Stimulated activated effector memory CD8-positive, alpha-beta T cell treated with anti-CD3 and anti-CD28 coated beads, Interleukin-12 subunit alpha, Interleukin-12 subunit beta, amount 100 ng/mL, for 72 hours (primary cell): ENCODE data around the gene ARF1.
A peak's percentile ranks its signal among the peaks of the same experiment; 100 is the strongest.
"Not testable (repeated sequence)": the region's sequence is repeated elsewhere in the genome, so short reads cannot be mapped to it uniquely, and the experiment has no call there.

ENCODE experiments used
- ATAC-seq: fragments of 150-1000 bp; cut with Tn5 transposase; 2 replicates; pipeline ENCODE4 v1.10.0; 2021
- DNase-seq, 2 donors: peaks; one replicate each; pipeline ENCODE4 v3.0.0; 2021 to 2022; ENCODE audit warnings: low spot score in 2 of 2
- H3K27ac Mint-ChIP-seq: one replicate; pipeline ENCODE4 v1.8.0; 2022; ENCODE audit warnings: mild to moderate bottlenecking, mixed read lengths
- H3K36me3 Mint-ChIP-seq: one replicate; pipeline ENCODE4 v1.8.0; 2022; ENCODE audit warnings: mild to moderate bottlenecking, mixed read lengths
- H3K4me1 Mint-ChIP-seq: one replicate; pipeline ENCODE4 v1.8.0; 2022; ENCODE audit warnings: mixed read lengths
- H3K4me3 Mint-ChIP-seq: one replicate; pipeline ENCODE4 v1.8.0; 2022; ENCODE audit warnings: mild to moderate bottlenecking, mixed read lengths
- H3K9me3 Mint-ChIP-seq: one replicate; pipeline ENCODE4 v1.8.0; 2022; ENCODE audit warnings: mixed read lengths

The ARF1 gene

DNA sequence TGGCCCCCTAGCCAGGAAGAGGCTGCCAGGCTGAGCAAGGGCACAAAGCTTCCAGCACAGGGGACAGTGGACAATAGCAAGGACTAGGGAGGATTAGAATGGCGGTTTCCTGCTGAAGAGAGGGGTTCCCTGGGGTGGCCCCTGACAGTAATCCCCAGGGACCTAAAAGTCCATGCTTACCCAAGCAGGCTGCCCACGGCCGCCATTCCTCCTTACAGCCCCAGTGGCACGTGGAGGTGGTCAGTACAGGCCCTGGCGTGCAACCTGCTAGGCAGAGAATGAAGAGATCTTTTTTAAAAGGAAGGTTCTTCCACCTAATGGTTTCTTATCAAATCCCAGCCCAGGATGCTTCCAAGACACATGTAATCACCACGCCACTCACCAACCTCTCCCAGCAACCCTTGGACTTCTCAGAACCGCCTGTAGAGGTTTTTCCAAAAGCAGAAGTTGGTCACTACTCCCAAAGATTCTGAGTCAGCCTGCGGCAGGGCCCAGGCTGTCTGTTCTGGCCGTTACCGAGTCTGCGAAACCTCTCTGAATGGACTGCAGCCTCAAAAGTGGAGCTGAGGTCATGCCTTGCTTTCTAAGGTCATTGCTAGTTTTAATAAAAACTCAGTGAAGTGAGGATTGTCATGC lies 25.7 kb downstream of the ARF1 start:
- peaks cover 54% of the 10 kb centered on the region for H3K4me1 Mint-ChIP-seq
- DNase-seq (no peak), ATAC-seq (no peak)
- H3K36me3 Mint-ChIP-seq, result peaks cover 43% of the 10 kb centered on the region
- H3K4me3 Mint-ChIP-seq, result peak overlapping the region; percentile 91
- peak overlapping the region; percentile 94 for H3K27ac Mint-ChIP-seq
- no peaks in the 10 kb centered on the region for H3K9me3 Mint-ChIP-seq

DNA sequence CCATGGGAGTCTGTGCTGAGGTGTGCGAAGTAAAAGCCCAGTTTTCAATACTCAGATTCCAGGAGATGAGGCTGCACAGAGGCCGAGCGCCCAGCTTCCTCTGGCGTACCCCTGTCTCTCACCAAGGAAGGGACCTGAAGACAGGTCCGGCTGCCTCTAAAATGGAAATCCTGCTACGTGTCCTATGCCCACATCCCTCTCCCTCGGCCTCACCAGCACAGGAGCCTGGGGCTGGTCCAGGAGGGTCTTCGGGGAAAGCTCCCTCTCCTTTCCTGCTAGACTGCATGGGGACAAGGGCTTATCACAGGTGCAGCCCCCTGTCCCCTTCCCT lies 26.2 kb downstream of the ARF1 start:
- ATAC-seq, result no peak
- Mint-ChIP-seq H3K36me3 (peaks cover 38% of the 10 kb centered on the region), H3K27ac (peak overlapping the region; percentile 94), H3K9me3 (no peaks in the 10 kb centered on the region), H3K4me3 (peak overlapping the region; percentile 91), H3K4me1 (peaks cover 48% of the 10 kb centered on the region)
- no peak for DNase-seq

DNA sequence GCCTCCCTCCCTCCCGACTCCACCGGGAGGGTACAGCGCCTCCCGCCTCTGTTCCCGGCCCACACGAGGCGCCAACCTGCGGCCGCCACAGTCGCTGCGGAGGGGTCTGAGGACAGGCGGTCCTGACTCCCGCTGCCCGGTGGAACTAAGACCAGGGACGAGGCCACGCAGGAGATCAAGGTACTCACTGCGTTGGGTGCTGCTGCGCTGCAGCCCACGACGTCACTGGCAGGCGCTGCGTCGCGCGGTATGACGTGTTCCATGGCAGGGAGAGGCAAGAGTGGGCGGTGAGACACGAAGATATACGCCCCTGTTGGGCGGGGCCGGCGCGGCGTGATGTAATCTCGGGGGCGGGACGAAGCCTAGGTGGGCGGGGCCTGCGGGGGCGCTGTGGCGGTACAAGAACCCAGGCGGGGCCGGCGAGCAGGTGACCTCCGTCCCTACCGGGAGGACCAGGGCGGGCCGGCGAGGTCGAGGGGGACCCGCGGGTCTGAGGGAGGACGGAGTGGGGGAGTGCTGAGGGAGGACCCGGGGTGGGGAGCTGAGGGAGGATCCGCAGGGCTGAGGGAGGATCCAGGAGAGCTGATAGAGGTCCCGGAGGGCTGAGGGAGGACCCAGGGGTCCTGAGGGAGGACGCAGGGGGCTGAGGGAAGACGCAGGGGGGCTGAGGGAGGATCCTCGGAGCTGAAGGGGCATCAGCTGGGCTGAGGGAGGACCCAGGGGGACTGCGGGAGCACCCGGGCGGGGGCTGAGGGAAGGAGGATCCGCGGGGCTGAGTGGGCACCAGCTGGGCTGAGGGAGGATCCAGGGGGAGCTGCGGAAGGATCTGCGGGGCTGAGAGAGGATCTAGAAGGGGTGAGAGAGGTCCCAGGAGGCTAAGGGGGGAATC lies 26.8 kb downstream of the ARF1 start, which contains the start of gene MRPL55:
MRPL55 (minus strand) TSS at position 227 of the 889 bp plus-strand sequence. CDS start 1,039 bp downstream, outside the sequence.
- H3K4me1 Mint-ChIP-seq, result peaks cover 42% of the 10 kb centered on the region

GRCh38 chr1:228109962-228110488 lies 27.5 kb downstream of the ARF1 start:
- ATAC-seq, result no peak
- H3K4me3 Mint-ChIP-seq, result peak overlapping the region; percentile 91

More for the DNA sequence above, 26.8 kb downstream of the ARF1 start, which contains the start of gene MRPL55:
- DNase-seq (peak; percentile 100), ATAC-seq (peak; percentile 96)
- Mint-ChIP-seq H3K4me3 (peak within 1 kb of the TSS; percentile 91), H3K36me3 (peaks cover 38% of the 10 kb centered on the region), H3K9me3 (no peaks in the 10 kb centered on the region), H3K27ac (peak within 1 kb of the TSS; percentile 94)

DNA sequence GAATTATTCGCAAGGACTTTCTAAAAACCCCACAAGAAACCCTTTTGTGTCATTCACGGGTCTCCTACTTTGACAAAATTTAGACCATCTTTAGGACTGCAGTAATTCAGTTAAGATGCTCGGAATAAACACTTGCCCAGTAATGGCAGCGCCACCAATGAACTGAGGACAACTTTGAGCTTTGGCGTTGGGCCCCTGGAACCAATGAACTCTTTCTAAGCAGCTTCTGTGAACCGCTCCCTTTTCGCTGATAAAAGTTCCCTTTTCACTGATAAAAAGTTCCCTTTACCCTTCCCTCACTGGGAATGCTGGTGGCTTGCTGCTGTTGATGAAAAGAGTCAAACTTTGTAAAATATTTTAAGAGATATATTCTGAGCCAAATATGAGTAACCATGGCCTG lies 28.0 kb downstream of the ARF1 start:
- no peak for ATAC-seq
- H3K9me3 Mint-ChIP-seq, result no peaks in the 10 kb centered on the region

More at GRCh38 chr1:228109962-228110488, 27.5 kb downstream of the ARF1 start:
- no peak for DNase-seq
- Mint-ChIP-seq H3K9me3 (no peaks in the 10 kb centered on the region), H3K4me1 (peaks cover 35% of the 10 kb centered on the region), H3K36me3 (peaks cover 35% of the 10 kb centered on the region), H3K27ac (peak overlapping the region; percentile 94)

GRCh38 chr1:228111315-228111714 lies 28.8 kb downstream of the ARF1 start:
- H3K36me3 Mint-ChIP-seq, result peaks cover 25% of the 10 kb centered on the region
- ATAC-seq, H3K9me3 Mint-ChIP-seq, H3K4me3 Mint-ChIP-seq, H3K27ac Mint-ChIP-seq, DNase-seq: not testable (repeated sequence)
- peaks cover 34% of the 10 kb centered on the region for H3K4me1 Mint-ChIP-seq

More for the DNA sequence above, 28.0 kb downstream of the ARF1 start:
- H3K4me1 Mint-ChIP-seq, result peaks cover 34% of the 10 kb centered on the region
- peak overlapping the region; percentile 91 for H3K4me3 Mint-ChIP-seq
- no peak overlapping the region for H3K27ac Mint-ChIP-seq
- DNase-seq, result no peak
- H3K36me3 Mint-ChIP-seq, result peaks cover 32% of the 10 kb centered on the region

DNA sequence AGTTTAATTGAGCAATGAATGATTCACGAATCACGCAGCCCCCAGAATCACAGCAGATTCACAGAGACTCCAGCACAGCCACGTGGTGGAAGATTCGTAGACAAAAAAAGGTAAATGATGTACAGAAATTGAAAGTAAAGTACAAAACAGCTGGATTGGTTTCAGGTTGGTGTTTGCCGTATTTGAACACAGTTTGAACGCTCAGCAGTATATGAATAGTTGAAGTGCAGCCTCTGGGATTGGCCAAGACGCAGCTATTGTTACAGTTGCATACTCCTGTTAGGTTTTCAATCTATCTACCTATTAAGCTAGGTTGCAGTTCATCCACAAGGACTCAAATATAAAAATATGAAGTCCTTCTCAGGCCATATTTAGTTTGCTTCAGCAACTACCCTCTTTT lies 29.7 kb downstream of the ARF1 start:
- H3K27ac Mint-ChIP-seq, result no peak overlapping the region
- no peak overlapping the region for H3K4me3 Mint-ChIP-seq
- ATAC-seq, result no peak
- DNase-seq, result no peak
- H3K36me3 Mint-ChIP-seq, result peaks cover 16% of the 10 kb centered on the region
- peaks cover 28% of the 10 kb centered on the region for H3K4me1 Mint-ChIP-seq
- no peaks in the 10 kb centered on the region for H3K9me3 Mint-ChIP-seq

DNA sequence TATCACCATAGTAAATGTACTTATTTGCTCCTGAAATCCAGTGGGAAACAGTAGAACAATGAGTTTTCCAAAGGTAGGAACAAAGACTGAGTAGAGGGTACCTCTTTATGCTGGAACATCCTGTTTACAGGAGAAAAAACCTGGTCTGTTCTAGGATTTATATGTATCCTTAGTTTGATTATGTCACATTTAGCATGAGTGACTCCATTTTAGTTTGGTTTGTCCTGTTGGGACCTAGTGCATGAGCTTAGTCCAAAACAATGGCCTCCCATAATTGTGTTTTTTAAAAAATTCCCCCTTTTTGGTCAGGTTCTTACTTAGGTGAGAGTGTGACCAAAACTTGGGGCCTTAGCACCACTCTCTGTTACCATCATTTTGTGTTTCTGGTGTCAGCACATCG lies 30.1 kb downstream of the ARF1 start:
- Mint-ChIP-seq H3K4me3 (no peak overlapping the region), H3K36me3 (peaks cover 12% of the 10 kb centered on the region), H3K4me1 (peaks cover 26% of the 10 kb centered on the region), H3K9me3 (no peaks in the 10 kb centered on the region), H3K27ac (no peak overlapping the region)
- ATAC-seq (no peak), DNase-seq (no peak)

- no peak for ATAC-seq
- Mint-ChIP-seq H3K4me1 (peaks cover 4% of the 10 kb centered on the region), H3K36me3 (peaks cover under 1% of the 10 kb centered on the region)
These were observed 32.3 kb downstream of the ARF1 start for GRCh38 chr1:228114827-228115226.

DNA sequence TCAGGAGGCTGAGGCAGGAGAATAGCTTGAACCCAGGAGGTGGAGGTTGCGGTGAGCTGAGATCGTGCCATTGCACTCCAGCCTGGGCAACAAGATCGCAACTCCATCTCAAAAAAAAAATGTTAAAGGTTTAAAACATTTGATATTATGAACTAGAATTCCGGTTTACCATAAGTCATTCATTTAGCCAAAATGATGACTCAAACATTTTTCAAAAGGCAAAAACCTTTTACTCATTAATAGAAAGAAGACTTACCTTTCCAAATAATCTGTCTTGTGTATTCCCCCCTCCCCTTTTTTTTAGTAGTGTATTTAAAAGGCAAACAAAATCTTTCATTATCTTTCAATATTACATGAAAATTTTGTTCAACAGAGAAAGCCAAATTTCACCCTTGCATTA lies 34.8 kb downstream of the ARF1 start:
- peaks cover 3% of the 10 kb centered on the region for H3K9me3 Mint-ChIP-seq
- ATAC-seq, result no peak
- H3K4me1 Mint-ChIP-seq, result no peaks in the 10 kb centered on the region
- no peak overlapping the region for H3K27ac Mint-ChIP-seq
- no peak for DNase-seq
- H3K4me3 Mint-ChIP-seq, result no peak overlapping the region
- H3K36me3 Mint-ChIP-seq, result no peaks in the 10 kb centered on the region

More at GRCh38 chr1:228114827-228115226, 32.3 kb downstream of the ARF1 start:
- Mint-ChIP-seq H3K4me3 (no peak overlapping the region), H3K27ac (no peak overlapping the region), H3K9me3 (peaks cover 3% of the 10 kb centered on the region)
- DNase-seq, result no peak

DNA sequence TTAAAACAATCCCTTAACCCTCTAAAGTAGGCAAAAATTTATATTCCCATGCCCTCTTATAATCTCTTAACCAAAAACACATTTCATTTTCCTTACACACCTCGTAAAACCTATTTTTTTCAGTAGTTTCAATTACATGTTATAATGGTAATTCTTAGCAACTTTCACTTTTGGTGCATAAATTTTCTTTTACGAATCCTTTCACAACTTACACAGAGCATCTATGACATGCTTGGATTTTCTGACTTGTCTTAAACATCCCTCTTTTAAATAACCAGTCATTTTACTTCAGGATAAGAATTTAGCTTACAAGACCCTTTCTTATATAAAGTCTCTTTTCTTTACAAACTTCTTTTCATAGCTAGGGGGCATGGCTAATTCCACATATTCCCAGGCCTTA lies 35.5 kb downstream of the ARF1 start:
- H3K27ac Mint-ChIP-seq, result no peak overlapping the region
- DNase-seq (no peak), ATAC-seq (no peak)
- H3K4me1 Mint-ChIP-seq, result no peaks in the 10 kb centered on the region
- H3K9me3 Mint-ChIP-seq, result peaks cover 3% of the 10 kb centered on the region
- H3K36me3 Mint-ChIP-seq, result no peaks in the 10 kb centered on the region
- no peak overlapping the region for H3K4me3 Mint-ChIP-seq

DNA sequence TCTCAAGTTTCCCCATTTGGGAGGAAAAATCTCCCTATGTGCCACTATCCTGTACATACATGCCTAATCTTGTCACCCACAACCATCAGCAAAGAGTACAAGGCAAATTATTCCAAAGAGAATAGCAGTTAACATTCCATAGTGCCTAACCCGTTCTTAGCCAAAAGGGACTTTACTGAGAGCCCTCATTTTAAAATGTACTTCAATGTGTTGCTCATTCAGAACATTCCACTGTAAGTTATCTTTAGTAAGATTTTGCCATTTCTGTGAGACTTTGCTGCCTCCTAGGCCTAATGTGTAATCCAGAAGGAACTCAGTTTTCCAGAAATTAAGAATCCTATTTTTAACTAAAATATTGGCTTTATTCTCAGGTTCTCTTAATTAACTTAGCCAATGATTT lies 37.8 kb downstream of the ARF1 start:
- no peak for ATAC-seq
- peaks cover 3% of the 10 kb centered on the region for H3K9me3 Mint-ChIP-seq
- no peaks in the 10 kb centered on the region for H3K4me1 Mint-ChIP-seq
- H3K4me3 Mint-ChIP-seq, result no peak overlapping the region
- H3K36me3 Mint-ChIP-seq, result no peaks in the 10 kb centered on the region
- DNase-seq, result no peak
- no peak overlapping the region for H3K27ac Mint-ChIP-seq

GRCh38 chr1:228120857-228121489 lies 38.5 kb downstream of the ARF1 start:
- DNase-seq (no peak), ATAC-seq (no peak)
- no peak overlapping the region for H3K4me3 Mint-ChIP-seq
- H3K4me1 Mint-ChIP-seq, result no peaks in the 10 kb centered on the region
- peaks cover 3% of the 10 kb centered on the region for H3K9me3 Mint-ChIP-seq
- no peaks in the 10 kb centered on the region for H3K36me3 Mint-ChIP-seq
- no peak overlapping the region for H3K27ac Mint-ChIP-seq

DNA sequence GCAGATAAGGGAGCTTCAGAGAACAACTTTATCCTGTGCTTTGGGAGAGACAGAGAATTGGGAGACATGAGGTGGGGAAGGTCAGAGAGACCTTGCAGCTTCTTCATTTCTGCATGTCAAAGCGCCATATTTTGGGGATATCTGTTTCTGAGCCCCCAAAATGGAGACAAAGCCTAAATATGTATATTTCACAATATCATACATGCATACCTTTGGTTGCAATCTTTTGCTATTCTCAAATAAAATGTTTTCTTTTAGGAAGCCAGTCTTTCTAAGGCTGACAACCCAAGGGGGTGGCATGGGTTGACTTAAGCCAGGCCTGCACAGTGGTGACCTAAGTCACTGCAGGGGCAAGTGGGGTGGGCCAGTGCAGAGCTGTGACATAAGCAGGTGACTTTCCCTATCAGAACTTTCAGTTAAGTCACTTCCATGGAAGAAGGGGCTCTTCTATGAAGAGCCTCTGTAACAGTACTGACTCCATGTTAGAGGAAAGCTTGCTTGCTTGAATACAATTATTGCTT lies 40.5 kb downstream of the ARF1 start:
- H3K4me1 Mint-ChIP-seq, result no peaks in the 10 kb centered on the region

GRCh38 chr1:228123505-228123904 lies 41.0 kb downstream of the ARF1 start:
- no peak overlapping the region for H3K27ac Mint-ChIP-seq
- H3K36me3 Mint-ChIP-seq, result no peaks in the 10 kb centered on the region
- no peaks in the 10 kb centered on the region for H3K9me3 Mint-ChIP-seq
- ATAC-seq (no peak), DNase-seq (no peak)
- no peak overlapping the region for H3K4me3 Mint-ChIP-seq
- no peaks in the 10 kb centered on the region for H3K4me1 Mint-ChIP-seq

More for the DNA sequence above, 40.5 kb downstream of the ARF1 start:
- peaks cover 2% of the 10 kb centered on the region for H3K9me3 Mint-ChIP-seq
- no peaks in the 10 kb centered on the region for H3K36me3 Mint-ChIP-seq
- no peak overlapping the region for H3K4me3 Mint-ChIP-seq
- no peak overlapping the region for H3K27ac Mint-ChIP-seq
- ATAC-seq (no peak), DNase-seq (no peak)
